Ramos (cell line): Measurements from ENCODE around the gene STX7.

ENCODE experiments used
- in situ Hi-C: fragments of 300-500 bp; cut with MboI; formaldehyde crosslinking; loops from one replicate; pipeline ENCODE4 v1.14.3; 2022; ENCODE audit warnings: low sequenced_read_pairs; ENCODE audit not compliant: unreplicated experiment

Gene STX7

DNA sequence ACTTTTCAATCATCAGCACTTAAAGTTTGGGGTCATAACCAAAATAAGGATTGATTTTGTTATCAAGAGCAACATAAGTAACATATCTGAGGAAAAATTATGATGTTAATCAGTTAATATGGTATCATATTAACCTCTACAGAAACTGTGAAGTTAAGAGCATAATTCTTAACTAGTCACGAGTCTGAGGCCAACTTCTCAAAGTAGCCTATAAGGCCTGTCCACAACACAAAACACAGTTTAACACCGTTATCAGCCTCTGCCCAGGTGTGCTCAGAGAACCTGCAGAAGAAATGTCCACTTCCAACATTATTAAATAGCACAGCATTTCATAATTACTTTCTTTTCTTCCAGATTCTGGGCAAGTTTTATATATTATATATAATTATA, 1.1 kb downstream of the STX7 start:
- in situ Hi-C loops, result loop anchor here (25.0 kb wide), 1 partner anchor 300 kb away; the partner anchor contains the start of gene RPS12

DNA sequence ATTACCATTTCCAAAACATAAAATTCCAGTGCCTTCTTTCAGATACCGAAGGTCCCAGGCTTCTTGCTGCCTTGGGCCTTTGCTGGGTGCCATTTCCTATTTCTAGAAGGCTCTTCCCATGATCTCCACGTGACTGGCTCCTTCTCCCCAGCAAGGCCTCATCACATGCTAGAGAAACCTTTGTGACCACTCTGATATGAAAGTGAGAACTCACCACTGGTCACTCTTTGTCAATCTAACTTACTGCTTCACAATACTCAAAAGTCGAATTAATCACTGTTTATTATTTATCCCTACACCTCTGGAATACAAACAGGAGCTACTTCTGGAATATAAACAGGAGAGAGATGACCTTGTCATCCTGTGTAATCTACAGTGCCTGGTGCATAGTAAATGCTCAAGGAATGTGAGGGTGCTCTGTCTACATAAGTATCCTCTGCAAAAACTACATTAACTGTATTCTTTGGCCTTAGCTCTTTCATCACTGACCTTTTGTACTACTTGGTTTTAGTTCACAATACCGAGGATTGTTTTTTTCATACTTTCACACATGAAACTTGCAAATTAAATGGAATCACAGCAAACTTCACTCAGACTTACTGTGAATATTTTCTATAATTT, 1.6 kb downstream of the STX7 start:
- in situ Hi-C loops, result loop anchor here (25.0 kb wide), 1 partner anchor 301 kb away; the partner anchor contains the start of gene RPS12

DNA sequence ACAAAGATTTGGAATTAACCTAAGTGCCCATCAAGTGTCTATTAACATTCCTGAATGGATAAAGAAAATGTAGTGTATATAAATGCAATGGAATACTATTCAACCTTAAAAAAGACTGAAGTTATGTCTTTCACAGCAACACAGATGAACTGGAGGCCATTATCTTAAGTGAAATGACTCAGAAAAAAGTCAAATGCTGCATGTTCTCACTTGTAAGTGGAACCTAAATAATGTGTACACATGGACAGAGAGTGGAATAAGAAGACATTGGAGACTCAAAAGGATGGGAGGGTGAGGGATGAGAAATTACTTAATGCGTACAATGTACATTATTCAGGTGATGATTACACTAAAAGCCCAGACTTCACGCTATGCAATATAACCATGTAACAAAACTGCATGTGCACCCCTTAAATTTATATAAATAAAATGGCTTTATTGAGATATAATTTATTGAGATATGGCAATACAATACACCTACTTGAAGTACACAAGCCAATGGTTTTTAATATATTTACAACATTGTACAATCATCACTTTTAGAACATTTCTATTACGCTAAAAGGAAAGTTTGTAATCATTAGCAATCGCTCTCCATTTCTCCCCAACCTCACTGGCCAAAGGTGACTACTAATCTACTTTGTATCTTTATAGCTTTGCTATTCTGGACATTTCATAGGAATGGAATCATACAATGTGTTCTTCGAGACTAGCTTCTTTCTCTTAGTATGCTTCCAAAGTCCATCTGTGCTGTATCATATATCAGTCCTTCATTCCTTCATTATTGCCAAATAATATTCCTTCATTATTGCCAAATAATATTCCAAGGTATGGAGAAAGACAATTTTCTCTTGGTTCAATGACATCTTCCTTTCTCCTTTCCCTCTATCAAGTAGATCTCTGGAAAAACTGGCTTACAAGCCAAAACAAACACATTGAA, 5.8 kb downstream of the STX7 start:
- in situ Hi-C loops, result loop anchor here (25.0 kb wide), 1 partner anchor 305 kb away; the partner anchor contains the start of gene RPS12

DNA sequence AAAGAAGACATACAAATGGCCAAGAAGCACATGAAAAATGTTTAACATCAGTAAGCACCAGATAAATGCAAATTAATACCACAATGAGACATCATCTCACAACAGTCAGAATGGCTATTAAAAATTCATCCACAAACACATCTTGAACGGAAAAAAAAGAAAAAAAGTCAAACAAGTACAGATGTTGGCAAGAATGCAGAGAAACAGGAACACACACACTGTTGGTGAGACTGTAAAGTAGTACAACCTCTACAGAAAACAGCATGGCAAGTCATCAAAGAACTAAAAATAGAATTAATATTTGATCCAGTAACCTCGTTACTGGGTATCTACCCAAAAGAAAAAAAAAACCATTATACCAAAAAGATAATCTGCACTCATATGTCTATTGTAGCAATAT, 6.5 kb downstream of the STX7 start:
- in situ Hi-C loops, result loop anchor here (25.0 kb wide), 1 partner anchor 306 kb away; the partner anchor contains the start of gene RPS12

DNA sequence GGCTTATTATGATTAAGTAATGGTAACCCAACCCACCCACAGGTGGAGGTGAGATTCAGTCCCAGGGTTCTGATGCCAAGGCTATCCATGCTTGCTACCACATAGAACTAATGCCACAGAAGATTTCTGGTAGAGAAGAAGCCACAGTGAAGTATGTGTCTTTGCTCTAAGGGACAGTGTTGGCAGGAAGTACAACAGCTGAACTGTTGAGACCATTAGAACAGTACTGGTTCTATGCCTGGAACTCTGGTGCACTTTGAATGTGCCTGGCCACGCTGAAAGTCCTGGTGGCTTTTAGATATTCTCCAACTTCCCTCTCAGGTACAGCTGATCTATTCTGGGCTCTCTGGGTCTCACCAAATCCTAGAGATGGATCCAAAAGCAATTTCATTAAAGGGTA, 7.8 kb downstream of the STX7 start:
- in situ Hi-C loops, result loop anchor here (25.0 kb wide), 1 partner anchor 307 kb away; the partner anchor contains the start of gene RPS12

DNA sequence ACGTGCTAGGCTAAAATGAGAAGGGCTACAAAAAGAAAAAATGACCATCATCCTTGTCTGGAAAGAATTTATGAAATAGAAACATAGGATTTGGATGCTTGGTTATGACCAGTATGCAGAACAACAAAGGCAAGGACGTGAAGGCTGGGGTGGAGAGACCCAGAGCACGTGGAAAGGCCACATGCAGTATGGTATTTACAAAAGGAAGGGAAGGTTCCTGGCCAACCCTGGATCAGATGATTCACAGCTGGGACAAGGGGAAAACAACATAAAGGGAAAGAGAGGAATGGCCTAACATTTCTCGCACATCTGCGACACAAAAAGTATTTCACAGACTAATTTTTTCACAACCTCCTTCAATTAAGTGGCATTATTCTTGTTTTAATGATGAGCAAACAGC, 8.2 kb downstream of the STX7 start:
- in situ Hi-C loops, result loop anchor here (25.0 kb wide), 1 partner anchor 308 kb away; the partner anchor contains the start of gene RPS12

DNA sequence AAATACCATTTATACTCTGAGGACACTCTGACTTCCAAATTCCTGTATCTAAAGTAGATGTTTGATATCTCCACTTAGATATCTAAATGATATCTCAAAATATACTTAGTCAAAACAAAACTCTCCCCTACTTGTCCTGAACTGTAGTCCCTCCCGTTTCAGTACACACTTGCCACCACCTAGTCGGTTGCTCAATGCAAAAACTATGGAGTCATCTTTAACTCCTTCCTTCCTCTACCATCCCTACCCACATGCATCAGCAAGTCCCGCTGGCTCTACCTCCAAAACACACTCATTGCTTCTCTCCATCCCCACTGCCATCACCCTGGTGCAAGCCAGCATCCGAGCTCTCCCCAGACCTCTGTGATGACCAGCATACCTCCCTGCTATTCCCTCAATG, 13.2 kb downstream of the STX7 start:
- in situ Hi-C loops, result loop anchor here (10.0 to 25.0 kb wide), 2 partner anchors 225 to 313 kb away; partner anchors contain the start of gene RPS12

DNA sequence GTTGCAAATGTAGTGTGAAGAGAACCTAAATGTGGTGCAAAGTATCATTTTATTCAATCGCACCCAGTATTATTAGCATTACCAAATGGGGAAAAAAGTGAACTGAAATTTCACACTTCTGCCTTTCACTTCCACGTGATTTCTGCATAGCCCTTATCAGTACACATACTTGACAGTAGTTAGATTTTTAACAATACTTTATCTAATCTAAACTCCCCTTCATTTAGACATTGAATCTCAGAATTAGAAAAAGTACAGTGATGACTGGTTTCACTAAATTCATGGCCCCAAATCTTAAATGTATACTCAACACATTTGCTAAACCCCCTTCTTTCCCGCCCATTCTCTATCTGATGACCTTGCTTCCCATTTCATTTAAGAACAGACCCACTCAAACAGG, 14.3 kb downstream of the STX7 start:
- in situ Hi-C loops, result loop anchor here (10.0 kb wide), 1 partner anchor 224 kb away; no protein-coding TSS in a partner anchor

DNA sequence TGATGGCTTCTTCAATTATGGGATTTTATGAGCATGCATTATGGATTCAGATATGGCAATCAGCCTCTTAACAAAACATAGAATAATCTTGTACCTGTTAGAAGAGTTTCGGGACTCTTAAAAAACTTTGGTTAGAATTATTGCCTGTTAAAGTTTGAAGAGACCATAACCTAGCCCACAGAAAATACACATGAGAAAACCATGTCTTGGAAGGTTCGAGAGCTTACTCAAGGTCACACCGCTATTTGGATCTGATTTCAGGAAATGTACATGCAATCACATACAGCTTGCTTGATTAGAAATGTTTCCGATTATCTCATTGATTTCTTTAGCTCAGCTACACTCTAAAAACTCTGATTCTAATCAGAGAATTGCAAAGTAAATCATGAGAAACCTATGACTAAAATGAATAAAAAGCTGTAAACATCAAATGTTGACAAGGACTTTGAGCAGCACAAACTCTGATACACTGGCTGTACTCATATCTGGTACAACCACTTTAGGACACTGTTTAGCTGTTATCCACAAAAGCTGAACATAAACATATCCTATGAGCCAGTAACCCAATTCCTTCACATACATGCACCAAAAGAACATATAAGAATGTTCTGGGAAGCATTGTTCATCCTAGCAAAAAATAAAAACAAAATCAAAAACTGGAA, 16.3 kb downstream of the STX7 start:
- in situ Hi-C loops, result loop anchor here (10.0 kb wide), 1 partner anchor 222 kb away; no protein-coding TSS in a partner anchor

DNA sequence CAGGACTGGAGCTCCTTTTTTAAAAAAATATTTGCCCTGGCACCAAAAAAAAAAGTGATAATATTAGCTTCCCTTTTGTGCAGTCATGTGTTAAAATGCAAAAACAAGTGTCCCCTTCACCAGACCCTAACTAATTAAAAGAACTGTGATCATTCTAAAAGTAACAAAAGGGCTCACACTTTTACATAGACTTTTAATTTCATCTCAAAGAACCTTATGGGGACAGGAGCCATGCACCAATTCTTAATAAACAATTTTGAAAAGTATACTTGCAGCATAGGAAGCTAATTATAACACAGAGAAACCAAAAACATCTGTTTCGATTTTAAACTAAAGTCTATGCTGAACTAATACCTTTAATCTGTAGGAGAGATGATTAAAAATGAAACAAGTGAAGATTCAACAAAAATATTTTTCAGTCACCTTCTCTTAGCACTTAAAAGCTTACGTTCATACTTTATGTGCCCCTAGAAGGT, 17.3 kb downstream of the STX7 start:
- in situ Hi-C loops, result loop anchor here (10.0 kb wide), 1 partner anchor 221 kb away; no protein-coding TSS in a partner anchor

DNA sequence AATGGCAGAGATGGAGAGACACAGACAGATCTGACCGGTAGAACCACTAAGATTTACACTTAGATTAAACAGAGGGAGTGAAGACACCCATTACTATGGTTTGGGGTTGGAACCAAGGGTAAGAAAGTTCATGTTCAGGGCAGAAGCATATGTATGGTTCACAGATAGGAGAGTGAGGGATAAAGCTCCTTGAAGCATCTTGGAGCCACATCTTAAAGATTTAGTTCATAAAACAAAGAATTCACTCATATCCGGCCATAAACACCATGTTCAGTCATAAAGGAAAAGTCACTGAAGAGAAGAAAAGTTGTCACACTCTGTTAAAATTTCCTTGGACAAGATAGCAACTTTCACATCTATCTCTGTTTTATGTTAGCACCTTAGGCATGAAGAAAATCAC, 18.0 kb downstream of the STX7 start:
- in situ Hi-C loops, result loop anchor here (10.0 kb wide), 1 partner anchor 220 kb away; no protein-coding TSS in a partner anchor

DNA sequence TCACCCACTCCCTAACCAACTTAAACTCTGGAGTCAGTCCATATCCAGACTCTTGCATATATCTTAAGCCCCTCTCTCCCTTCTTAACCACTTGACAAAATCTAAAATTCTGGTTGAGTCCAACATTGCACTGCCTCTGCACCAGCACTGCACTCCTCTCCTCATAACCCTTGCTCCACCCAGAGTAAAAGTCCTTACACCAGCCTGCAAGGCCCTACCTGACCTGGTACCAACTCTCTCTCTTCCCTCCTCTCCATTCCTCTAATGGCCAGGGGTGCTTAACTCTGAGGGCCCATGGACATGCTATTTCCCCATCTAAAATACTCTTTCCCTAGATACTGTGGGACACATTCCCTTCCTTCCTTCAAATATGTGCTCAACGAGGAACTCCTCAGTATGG, 21.0 kb downstream of the STX7 start:
- in situ Hi-C loops, result loop anchor here (10.0 kb wide), 1 partner anchor 217 kb away; no protein-coding TSS in a partner anchor

DNA sequence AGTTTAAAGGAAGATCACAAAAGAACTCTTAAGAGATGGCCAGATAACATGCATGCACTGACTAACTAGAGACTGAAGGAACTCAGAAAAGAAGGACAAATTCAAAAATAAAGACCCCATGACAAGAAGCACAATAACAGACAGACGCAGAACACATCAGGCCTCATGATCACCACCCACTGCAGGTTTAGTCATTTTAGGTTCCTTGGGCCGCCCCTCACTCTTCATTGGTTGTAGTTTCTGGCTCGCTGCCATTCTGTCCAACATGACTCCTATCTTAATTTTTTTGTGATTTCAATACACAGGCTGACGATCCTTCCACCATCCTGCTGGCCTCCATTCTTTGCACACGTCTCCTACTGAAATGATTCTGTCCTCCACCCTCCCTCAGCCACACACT, 21.6 kb downstream of the STX7 start:
- in situ Hi-C loops, result loop anchor here (10.0 kb wide), 1 partner anchor 217 kb away; no protein-coding TSS in a partner anchor

DNA sequence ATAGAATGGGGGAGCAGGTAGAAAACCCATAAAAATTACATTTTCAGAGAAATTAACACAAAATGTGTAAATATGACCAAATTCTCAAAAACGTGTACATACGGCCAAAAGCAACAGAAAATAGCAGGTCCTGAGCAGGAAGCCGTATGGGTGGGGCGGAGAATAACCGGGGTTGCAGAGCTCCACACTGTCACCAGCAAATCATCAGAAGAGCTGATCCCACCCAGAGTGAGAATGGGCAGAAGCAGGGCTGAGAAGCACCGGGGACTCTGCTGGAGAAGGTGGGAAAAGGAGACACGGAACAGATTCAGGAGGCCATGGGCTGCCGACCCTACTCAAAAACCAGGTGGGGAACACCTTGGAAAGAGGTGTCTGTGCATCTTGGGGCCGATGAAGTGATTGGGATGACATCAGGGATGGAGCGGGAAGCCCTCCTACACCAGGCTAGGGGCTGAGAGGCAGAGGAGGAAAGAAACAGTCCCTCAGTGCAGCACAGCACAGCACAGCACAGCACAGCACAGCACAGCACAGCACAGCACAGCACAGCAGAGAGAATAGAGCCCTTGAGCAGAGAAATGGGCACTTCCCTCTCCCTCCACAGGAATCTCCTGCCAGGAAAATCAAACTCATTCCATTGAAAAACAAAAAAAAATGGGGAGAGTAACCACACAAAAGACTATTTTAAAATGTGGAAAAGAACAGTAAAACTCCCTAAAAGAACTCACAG, 22.3 kb downstream of the STX7 start:
- in situ Hi-C loops, result loop anchor here (10.0 kb wide), 1 partner anchor 216 kb away; no protein-coding TSS in a partner anchor

DNA sequence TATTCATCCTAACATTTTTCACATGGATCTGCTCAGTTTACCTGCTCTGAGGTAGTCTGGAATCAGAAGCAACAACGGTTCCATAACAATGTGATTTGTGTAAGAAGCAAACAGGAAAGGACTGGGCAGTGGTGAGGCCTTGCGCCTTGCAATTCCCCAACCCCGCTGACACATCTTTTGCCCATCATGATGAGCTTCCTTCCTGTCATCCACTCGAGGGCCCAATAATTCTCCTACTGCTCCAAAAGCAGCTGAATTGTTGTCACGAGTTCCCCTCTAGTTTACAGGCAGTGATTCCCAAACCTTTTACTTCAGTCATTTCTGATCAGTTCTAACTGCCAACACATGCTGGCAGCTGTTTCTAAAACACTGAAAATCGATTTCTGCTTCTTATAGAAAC, 22.9 kb downstream of the STX7 start:
- in situ Hi-C loops, result loop anchor here (10.0 kb wide), 1 partner anchor 215 kb away; no protein-coding TSS in a partner anchor

DNA sequence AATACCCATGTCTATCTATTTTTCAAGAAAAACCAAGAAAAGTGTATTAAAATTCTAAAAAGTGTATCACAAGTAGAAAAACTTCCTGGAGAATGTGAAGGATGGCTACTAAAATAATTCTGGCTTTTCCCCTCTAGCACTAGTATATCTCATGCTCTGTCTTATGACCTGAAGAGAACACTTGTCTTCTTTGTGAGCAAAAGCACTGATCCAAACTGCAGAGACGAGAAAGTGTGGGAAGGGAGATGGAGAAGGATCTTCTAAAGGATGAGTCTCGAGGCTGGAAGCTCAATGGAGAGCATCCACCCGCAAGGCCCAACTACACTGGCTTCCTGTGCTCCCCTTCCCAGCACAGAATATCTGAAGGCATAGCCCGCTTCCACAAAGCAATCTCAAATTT, 23.5 kb downstream of the STX7 start:
- in situ Hi-C loops, result no loop called here

DNA sequence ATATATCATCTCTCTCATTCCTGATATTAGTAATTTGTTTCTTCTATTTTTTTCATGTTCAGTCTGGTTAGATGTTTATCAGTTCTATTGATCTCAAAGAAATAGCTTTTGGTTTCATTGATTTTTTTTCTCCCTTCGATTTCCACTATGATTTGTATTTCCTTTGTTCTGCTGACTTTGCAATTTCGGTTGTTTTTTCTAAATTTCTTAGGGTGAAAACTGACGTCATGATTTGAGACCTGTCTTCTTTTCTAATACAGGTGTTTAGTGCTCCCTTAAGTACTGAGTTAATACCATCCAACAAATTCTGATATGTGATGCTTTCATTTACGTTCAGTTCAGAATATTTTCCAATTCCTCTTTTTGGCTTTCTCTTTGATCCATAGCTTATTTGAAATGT, 25.2 kb downstream of the STX7 start:
- in situ Hi-C loops, result no loop called here

DNA sequence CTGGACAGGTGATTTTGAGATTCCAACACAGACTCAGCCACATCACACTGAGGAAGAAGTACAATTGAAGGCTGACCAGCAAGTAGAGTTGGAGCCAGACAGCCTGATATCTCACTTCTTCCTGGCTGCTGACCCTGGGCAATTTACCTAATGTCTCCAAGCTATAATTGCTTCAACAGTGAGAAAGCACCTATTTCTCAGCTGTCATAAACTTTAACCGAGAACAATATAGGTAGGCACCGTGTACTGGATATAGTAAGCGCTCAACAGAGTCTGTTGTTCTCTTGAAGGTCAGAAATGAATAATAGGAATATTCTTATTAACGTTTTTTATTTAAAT, 28.3 kb downstream of the STX7 start:
- in situ Hi-C loops, result no loop called here
